Breast epithelium (tissue), 3 donors: ENCODE data around the gene OSBPL10.

Experiments used
- POLR2AphosphoS5 ChIP-seq, 3 donors: sonication (generic); formaldehyde crosslinking; IDR thresholded peaks; one replicate each; pipeline ENCODE4 v1.6.1; 2017; ENCODE audit warnings: antibody characterized with exemption in 3 of 3
- TF ChIP-seq, protein P1 (sequence below), 3 donors: fragments of 450-650 bp; IDR thresholded peaks; one replicate each; pipeline ENCODE4 v1.5.1; 2016 to 2017; ENCODE audit warnings: antibody characterized with exemption in 3 of 3, mild to moderate bottlenecking in 3 of 3, moderate library complexity in 3 of 3

DNA sequence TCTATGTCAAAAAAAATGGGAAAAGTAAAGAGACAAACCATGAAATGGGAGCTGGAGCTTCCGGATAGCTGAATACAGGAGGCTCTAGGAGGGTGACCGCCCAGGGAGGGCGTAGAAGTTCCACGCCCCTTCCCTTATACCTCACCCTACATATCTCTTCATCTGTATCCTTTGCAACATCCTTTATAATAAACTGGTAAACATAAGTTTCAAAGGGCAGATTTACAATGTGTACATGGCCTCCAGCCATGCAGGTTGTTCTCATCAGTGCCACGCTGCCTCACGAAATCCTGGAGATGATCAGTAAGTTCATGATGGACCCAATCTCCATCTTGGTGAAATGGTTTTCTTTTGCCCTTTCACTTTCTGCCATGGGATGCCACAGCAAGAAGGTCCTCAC, 121.8 kb downstream of the OSBPL10 start:
- TF ChIP-seq, protein P1, sequence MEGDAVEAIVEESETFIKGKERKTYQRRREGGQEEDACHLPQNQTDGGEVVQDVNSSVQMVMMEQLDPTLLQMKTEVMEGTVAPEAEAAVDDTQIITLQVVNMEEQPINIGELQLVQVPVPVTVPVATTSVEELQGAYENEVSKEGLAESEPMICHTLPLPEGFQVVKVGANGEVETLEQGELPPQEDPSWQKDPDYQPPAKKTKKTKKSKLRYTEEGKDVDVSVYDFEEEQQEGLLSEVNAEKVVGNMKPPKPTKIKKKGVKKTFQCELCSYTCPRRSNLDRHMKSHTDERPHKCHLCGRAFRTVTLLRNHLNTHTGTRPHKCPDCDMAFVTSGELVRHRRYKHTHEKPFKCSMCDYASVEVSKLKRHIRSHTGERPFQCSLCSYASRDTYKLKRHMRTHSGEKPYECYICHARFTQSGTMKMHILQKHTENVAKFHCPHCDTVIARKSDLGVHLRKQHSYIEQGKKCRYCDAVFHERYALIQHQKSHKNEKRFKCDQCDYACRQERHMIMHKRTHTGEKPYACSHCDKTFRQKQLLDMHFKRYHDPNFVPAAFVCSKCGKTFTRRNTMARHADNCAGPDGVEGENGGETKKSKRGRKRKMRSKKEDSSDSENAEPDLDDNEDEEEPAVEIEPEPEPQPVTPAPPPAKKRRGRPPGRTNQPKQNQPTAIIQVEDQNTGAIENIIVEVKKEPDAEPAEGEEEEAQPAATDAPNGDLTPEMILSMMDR (IDR thresholded peaks at IDR 0.05) = no peak
- TF ChIP-seq POLR2AphosphoS5 (IDR thresholded peaks at IDR 0.05) = no peak
